ENCODE measurements around the gene TSPAN32. TPM values are rescaled to one million over a fixed set of nuclear protein-coding genes. Genes with fewer than 3 reads are reported as not detected.
A peak's percentile ranks its signal among the peaks of the same experiment; 100 is the strongest.

The TSPAN32 gene
- total RNA-seq, 1 donor from 2014 or later = 13.9 TPM

DNA sequence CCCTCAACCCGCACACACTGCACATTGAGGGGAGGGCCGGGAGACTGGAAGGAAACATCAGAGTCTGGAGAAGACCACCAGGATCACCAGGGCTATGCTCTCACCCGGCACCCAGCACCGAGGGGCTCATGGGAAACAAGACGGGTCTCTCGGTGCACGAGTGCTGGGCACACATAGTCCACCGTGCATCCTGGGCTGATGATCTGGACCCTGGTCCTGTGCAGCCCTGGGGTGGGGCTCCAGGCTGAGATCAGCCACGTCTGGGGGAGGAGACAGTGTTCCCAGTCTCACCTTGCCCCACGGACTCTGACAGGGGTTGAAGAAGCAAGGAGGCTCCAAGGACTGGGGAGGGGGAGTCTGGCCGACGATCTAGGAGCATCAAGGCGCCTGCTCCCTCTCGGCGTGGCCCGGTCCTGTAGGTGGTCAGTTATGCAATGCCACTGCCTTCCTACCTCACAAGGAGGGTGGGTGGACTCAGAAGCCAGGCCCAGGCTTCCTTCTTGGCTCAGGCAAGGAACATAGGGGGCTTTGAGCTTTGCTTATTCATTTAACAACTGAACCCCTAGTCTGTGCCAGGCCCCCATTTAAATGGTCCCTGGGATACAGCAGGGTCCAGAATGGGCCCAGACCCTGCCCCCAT is 63.9 kb downstream of the TSPAN32 start:
- ATAC-seq (ENCODE audit: poor library complexity) (no peak), DNase-seq (no peak)
- intact Hi-C loops (cut with DNase I) = no loop called here

DNA sequence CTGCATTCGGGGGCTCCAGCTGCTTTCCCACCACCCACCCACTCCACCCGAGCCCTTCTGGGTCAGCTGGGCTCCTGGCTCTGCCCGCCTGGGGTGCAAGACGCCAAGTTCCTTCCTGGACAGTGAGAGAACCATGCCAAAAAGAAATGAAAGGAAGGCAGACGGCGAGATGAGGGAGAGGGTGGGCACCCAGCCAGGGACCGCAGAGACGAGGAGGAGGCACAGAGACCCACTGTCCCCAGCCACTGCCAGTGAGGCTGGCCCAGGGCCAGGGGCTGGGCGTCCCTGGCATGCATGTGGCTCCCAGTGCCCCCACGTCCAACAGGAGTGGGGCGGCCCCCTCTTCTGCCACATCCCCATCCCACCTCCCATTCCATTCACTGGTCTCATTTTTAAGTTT is 64.5 kb downstream of the TSPAN32 start:
- intact Hi-C loops (cut with DNase I) = no loop called here
- DNase-seq (no peak), ATAC-seq (ENCODE audit: poor library complexity) (peak; percentile 13)

DNA sequence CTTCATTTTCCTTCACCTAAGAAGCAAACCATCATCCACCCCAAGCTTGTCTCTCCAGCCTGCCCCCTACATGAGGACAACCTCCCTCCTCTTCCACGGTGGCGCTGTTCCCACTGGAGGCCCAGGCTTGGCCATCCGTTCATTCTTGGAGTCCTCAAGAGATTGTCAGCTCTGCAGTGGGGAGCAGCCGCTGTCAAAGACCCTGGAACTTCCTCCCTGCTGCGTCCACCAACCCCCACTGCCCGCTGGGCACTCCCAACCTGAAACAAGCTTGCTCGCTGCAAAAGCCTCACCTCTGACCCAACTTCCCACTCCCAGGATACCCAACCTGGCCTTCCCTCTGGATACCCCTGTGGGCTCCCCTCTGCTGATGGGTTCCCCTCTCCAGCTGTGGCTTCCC is 64.9 kb downstream of the TSPAN32 start:
- intact Hi-C loops (cut with DNase I) = no loop called here
- ATAC-seq (ENCODE audit: poor library complexity) = no peak
- DNase-seq = no peak

DNA sequence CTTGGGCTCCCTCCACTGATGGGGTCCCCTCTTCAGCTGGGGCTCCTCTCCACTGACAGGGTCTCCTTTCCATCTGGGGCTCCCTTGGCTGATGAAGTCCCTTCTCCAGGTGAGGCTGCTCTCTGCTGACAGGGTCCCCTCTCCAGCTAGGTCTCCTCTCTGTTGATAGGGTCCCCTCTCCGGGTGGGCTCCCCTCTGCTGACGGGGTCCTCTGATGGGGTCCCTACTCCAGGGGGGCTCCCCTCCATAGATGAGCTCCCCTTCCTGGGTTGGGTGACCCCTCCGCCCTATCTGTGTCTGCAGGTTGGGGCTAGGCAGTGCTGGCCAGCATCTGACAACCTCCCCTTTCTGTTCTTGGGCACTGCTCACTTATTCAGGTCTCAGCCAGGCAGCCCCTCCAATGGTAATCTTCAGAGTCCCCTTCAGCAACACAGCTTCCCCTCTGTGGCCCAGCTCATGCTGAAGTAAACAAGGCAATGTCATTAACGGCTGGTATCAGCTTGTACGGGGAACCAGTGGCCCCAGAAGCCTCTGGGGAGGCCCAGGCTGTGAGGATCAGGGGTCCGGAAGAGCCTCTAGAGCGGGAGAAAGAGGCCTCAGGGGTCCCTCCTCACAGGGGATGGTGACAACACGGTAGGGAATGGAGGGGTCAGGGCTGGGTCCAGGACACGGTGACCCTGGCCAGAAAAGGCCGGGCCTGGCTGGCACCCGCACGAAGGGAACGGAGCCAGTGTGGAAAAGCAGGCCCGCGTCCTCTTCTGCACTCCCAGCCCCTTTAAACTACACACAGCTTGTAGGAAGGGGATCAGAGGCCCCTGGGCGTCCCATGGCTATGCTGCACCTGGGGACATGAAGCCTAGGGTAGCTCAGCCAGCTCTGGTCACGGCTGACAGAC is 65.7 kb downstream of the TSPAN32 start:
- DNase-seq (no peak), ATAC-seq (ENCODE audit: poor library complexity) (peak; percentile 40)
- intact Hi-C loops (cut with DNase I) = no loop called here

Other genes starting within 250 kb of the TSPAN32 start
- 79.9 TPM for gene IGF2, start 162.6 kb upstream of the TSPAN32 start, total RNA-seq
- not detected for gene INS, start 140.8 kb upstream of the TSPAN32 start, total RNA-seq
- gene TH, start 130.2 kb upstream of the TSPAN32 start, total RNA-seq = not detected
- 0.11 TPM for gene ASCL2, start 31.4 kb upstream of the TSPAN32 start, total RNA-seq
- 43.6 TPM for gene C11orf21, start 95 bp upstream of the TSPAN32 start, total RNA-seq
- 457 TPM for gene CD81, start 75.3 kb downstream of the TSPAN32 start, total RNA-seq
- 36.2 TPM for gene TSSC4, start 98.7 kb downstream of the TSPAN32 start, total RNA-seq
- not detected for gene TRPM5, start 142.5 kb downstream of the TSPAN32 start, total RNA-seq
- 33.4 TPM for gene KCNQ1, start 143.0 kb downstream of the TSPAN32 start, total RNA-seq

All from Right ventricle myocardium superior (tissue), 1 donor.